Endothelial cell of umbilical vein (primary cell): ENCODE results near the gene RBPJ. TPM values are rescaled to one million over a fixed set of nuclear protein-coding genes. Genes with fewer than 3 reads are reported as not detected.

Source experiments
- BruUV-seq: library from RNA; stranded (reverse); fragments of 400-500 nt; replicated peaks from 2 replicates; lab custom pipeline; 2021; lab: Mats Ljungman, UMichigan
- CTCF ChIA-PET: fragments of 300-600, 350-600 bp; sonication (Branson Sonifier 250); formaldehyde crosslinking; loops from one replicate; lab custom pipeline; 2021; ENCODE audit warnings: antibody characterized with exemption, inconsistent platforms; lab: Charles Lee
- POLR2A ChIA-PET: fragments of 300-600, 350-600 bp; sonication (Branson Sonifier 250); formaldehyde crosslinking; loops from one replicate; lab custom pipeline; 2021; ENCODE audit warnings: antibody characterized with exemption, inconsistent platforms; lab: Charles Lee
- DNase-seq: peaks from one replicate; pipeline ENCODE4 v3.0.0-alpha.2; 2011; ENCODE audit warnings: low read depth, low spot score
- FAIRE-seq: peaks from 2 replicates; lab custom pipeline; 2011; peaks lifted over from hg19 to GRCh38; lab: Jason Lieb, UNC
- H2AFZ ChIP-seq: 2 replicates; pipeline ENCODE4 v1.6.0; 2012; ENCODE audit warnings: low read depth, low read length, control low read depth, inconsistent platforms
- H3K27ac ChIP-seq: 2 replicates; pipeline ENCODE4 v1.5.1; 2011; ENCODE audit warnings: low read depth, mild to moderate bottlenecking, control low read depth, low read length, moderate library complexity; ENCODE audit not compliant: insufficient read depth
- H3K27me3 ChIP-seq, 2 experiments: 2 replicates each; pipeline versions ENCODE4 v1.6.0 to v1.6.1; 2011; ENCODE audit warnings: low read length in 2 of 2, mixed read lengths in 1 of 2; ENCODE audit not compliant: control insufficient read depth in 2 of 2, insufficient read depth in 2 of 2
- H3K36me3 ChIP-seq, 2 experiments: 2 replicates in 1 of 2; 3 replicates in 1 of 2; pipeline ENCODE4 v1.5.1; 2011; ENCODE audit warnings: low read length in 2 of 2, mild to moderate bottlenecking in 1 of 2, moderate library complexity in 1 of 2; ENCODE audit not compliant: control insufficient read depth in 2 of 2, insufficient read depth in 2 of 2; ENCODE audit errors: extremely low read depth in 1 of 2
- H3K4me1 ChIP-seq: 3 replicates; pipeline ENCODE4 v1.5.1; 2011; ENCODE audit warnings: mild to moderate bottlenecking, low read length; ENCODE audit not compliant: control insufficient read depth, insufficient read depth; ENCODE audit errors: extremely low read depth
- H3K4me2 ChIP-seq: 2 replicates; pipeline ENCODE4 v1.6.1; 2011; ENCODE audit warnings: low read length, control low read depth, mixed read lengths; ENCODE audit not compliant: insufficient read depth
- H3K4me3 ChIP-seq, 3 experiments: fragments of 200-600 bp in 1 of 3; sonication (generic), shearing (Covaris generic) in 1 of 3; replicated peaks in 1 of 3; 2 replicates each; pipeline ENCODE4 v1.5.1; 2011 to 2016; ENCODE audit warnings: control low read depth in 3 of 3, low read length in 3 of 3, mild to moderate bottlenecking in 2 of 3, inconsistent platforms in 1 of 3, low read depth in 1 of 3, moderate library complexity in 1 of 3; ENCODE audit not compliant: insufficient read depth in 1 of 3
- H3K79me2 ChIP-seq: 2 replicates; pipeline ENCODE4 v1.6.0; 2012; ENCODE audit warnings: low read length, inconsistent platforms; ENCODE audit not compliant: control insufficient read depth, insufficient read depth
- H3K9ac ChIP-seq: replicated peaks from 2 replicates; pipeline ENCODE3; 2011; ENCODE audit warnings: low read length, control low read depth; ENCODE audit not compliant: insufficient read depth; ENCODE audit errors: extremely low read depth
- H3K9me1 ChIP-seq: replicated peaks from 3 replicates; pipeline ENCODE4 v1.6.0; 2011; ENCODE audit warnings: mild to moderate bottlenecking, low read length; ENCODE audit not compliant: control insufficient read depth, insufficient read depth; ENCODE audit errors: extremely low read depth
- H3K9me3 ChIP-seq: replicated peaks from 2 replicates; pipeline ENCODE4 v1.5.1; 2012; ENCODE audit warnings: low read length, inconsistent platforms; ENCODE audit not compliant: control insufficient read depth, insufficient read depth
- H4K20me1 ChIP-seq: replicated peaks from 2 replicates; pipeline ENCODE3; 2011; ENCODE audit warnings: mild to moderate bottlenecking, low read length; ENCODE audit not compliant: control insufficient read depth, insufficient read depth; ENCODE audit errors: extremely low read depth
- CTCF ChIP-seq, 2 donors: IDR thresholded peaks; 1 replicate in 1 of 2; 2 replicates in 1 of 2; pipeline ENCODE4 v1.5.1; 2011; ENCODE audit warnings: low read length in 2 of 2, mild to moderate bottlenecking in 2 of 2, moderate library complexity in 2 of 2, control low read depth in 1 of 2, inconsistent platforms in 1 of 2, low read depth in 1 of 2; ENCODE audit not compliant: insufficient read depth in 1 of 2; ENCODE audit errors: extremely low read depth in 1 of 2
- EZH2 ChIP-seq: IDR thresholded peaks from 2 replicates; pipeline ENCODE4 v1.6.1; 2012; ENCODE audit warnings: borderline replicate concordance, low read depth, mild to moderate bottlenecking, moderate library complexity, low read length, inconsistent platforms; ENCODE audit not compliant: severe bottlenecking
- FOS ChIP-seq: IDR thresholded peaks from 2 replicates; pipeline ENCODE4 v1.6.1; 2011; ENCODE audit warnings: mild to moderate bottlenecking, low read length, moderate library complexity, borderline replicate concordance; ENCODE audit not compliant: insufficient read depth
- GATA2 ChIP-seq: IDR thresholded peaks from 2 replicates; pipeline ENCODE4 v1.7.0; 2011; ENCODE audit warnings: low read depth, mild to moderate bottlenecking, moderate library complexity, mixed read lengths, low read length; ENCODE audit not compliant: insufficient read length, insufficient read depth
- JUN ChIP-seq: IDR thresholded peaks from 2 replicates; pipeline ENCODE4 v1.6.1; 2011; ENCODE audit warnings: borderline replicate concordance, low read depth; ENCODE audit not compliant: insufficient read length, insufficient read depth
- MAX ChIP-seq: IDR thresholded peaks from 2 replicates; pipeline ENCODE4 v1.6.1; 2011; ENCODE audit not compliant: insufficient read depth, insufficient read length
- MYC ChIP-seq: IDR thresholded peaks from one replicate; pipeline ENCODE4 v1.6.1; 2011; ENCODE audit warnings: mild to moderate bottlenecking, low read depth, low read length
- POLR2A ChIP-seq: IDR thresholded peaks from 2 replicates; pipeline ENCODE4 v1.6.1; 2012; ENCODE audit warnings: low read depth, mild to moderate bottlenecking, control low read depth, low read length
- POLR2AphosphoS5 ChIP-seq: IDR thresholded peaks from 2 replicates; pipeline ENCODE4 v1.6.1; 2012; ENCODE audit warnings: low read depth, mild to moderate bottlenecking, control low read depth, low read length, moderate library complexity; ENCODE audit not compliant: insufficient read depth
- dilution Hi-C: fragments of 300-500 bp; cut with MboI; formaldehyde crosslinking; loops from one replicate; pipeline ENCODE4 v1.15.0; 2019; ENCODE audit warnings: low sequenced_read_pairs; ENCODE audit not compliant: extremely low pct_ligation_motif_present
- intact Hi-C: fragments of 100-400 bp; cut with micrococcal nuclease; formaldehyde crosslinking; loops from one replicate; pipeline ENCODE4 v1.10.0; 2022
- polyA plus RNA-seq, 4 experiments: library from polyadenylated mRNA; depleted of rRNA in 3 of 4; stranded (reverse) in 3 of 4; unstranded in 1 of 4; fragments of >200 nt; gene quantifications; 2 replicates each; pipeline versions ENCODE4 v1.2.1 to v1.2.3, GENCODE V29; 2011 to 2012; ENCODE audit warnings: missing spikeins in 1 of 4
- total RNA-seq: library from RNA; stranded (reverse); gene quantifications from 2 replicates; pipeline ENCODE4 v1.2.3, GENCODE V29; 2021

Gene RBPJ
- total and polyA plus RNA-seq, 2 donors (not counting 3 experiments of a cell fraction or from before 2014, with no cell fraction given) = 17.0 to 42.9 TPM

GRCh38 chr4:26345565-26345938 lies 24.7 kb downstream of the RBPJ start:
- Histone ChIP-seq H3K9me1 (peaks cover 4% of the 10 kb centered on the region), H3K79me2 (peaks cover 72% of the 10 kb centered on the region), H3K27me3 (no peaks in the 10 kb centered on the region), H3K9me3 (no peaks in the 10 kb centered on the region), H2AFZ (no peak overlapping the region), H3K9ac (no peak overlapping the region), H3K4me1 (peaks cover 8% of the 10 kb centered on the region), H3K27ac (no peak overlapping the region), H3K4me3 (no peak overlapping the region), H3K4me2 (no peak overlapping the region), H3K36me3 (no peaks in the 10 kb centered on the region), H4K20me1 (peaks cover 16% of the 10 kb centered on the region)
- dilution Hi-C loops = no loop called here
- POLR2A ChIA-PET = interaction anchor here (0.6 kb wide), 1 partner anchor 8 kb away, joined by 7 read pairs; no protein-coding TSS in a partner anchor
- TF ChIP-seq GATA2 (no peak), POLR2A (no peak), POLR2AphosphoS5 (no peak), MYC (no peak), EZH2 (no peak), MAX (no peak), FOS (no peak), CTCF (IDR thresholded peaks at IDR 0.05; ENCODE audit: extremely low read depth in 1 of 2, insufficient read depth in 1 of 2, low read depth in 1 of 2, low read length in 2 of 2) (no peak), JUN (no peak)
- DNase-seq (no peak), FAIRE-seq (no peak)
- CTCF ChIA-PET = interaction anchor here (1.3 to 12.2 kb wide), 2 partner anchors 16 to 64 kb away, joined by 3 to 81 read pairs; no protein-coding TSS in a partner anchor
- no TSS peak for BruUV-seq
- intact Hi-C loops = no loop called here
